DMS53 treated with DMSO at 0.1 percent for 48 hours (cell line): ENCODE measurements around the gene FN3KRP.

Experiments
- DNase-seq: peaks from one replicate; lab custom pipeline; 2025; ENCODE audit not compliant: unreplicated experiment; lab: John Stamatoyannopoulos, UW

Gene FN3KRP

DNA sequence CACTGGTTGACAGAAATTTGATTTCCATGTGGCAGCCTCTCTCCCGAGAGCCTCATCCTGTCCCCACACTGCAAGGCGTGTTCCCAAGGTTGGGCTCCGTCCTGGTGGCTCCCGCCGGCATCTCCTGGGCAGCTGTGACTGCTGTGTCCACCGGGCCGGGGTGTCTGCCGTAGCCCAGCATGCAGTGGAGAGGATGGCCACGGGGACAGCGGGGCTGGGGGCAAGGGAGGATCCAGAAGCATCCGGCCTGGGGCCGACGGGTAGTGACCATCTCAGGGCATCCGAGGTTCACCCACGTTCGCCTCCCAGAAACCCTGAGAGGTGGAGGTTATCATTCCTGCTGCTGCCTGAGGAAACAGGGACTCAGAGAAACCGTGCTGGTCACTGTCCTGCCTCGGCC lies 10.8 kb upstream of the FN3KRP start:
- no peak for DNase-seq

DNA sequence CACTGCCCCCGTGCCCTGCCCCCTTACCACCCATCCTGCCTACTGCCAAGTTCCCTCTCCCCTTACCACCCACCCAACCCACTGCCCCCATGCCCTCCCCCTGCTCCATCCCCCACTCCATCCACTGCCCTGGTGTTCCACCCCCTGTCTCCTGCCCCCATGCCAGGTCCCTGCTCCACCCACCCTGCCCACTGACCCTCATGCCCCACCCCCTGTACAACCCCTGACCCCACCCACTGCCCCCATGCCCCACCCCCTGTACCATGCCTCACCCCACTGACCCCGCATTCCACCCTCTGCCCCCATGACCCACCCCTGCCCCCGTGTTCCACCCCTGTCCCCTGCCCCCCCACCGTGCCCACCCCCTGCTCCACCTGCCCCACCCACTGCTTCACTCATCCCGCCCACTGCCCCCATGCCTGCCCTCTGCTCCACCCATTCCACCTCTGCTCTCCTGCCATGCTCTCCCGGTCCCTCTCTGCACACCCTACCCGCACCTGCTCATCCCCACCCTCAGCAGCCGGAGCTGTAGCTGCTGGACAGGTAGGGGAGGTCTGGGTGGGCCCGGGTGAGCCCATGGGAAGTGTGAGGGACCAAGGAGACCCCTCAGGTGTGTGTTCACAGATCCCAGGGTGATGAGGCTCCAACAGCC lies 7.4 kb upstream of the FN3KRP start:
- DNase-seq = no peak

DNA sequence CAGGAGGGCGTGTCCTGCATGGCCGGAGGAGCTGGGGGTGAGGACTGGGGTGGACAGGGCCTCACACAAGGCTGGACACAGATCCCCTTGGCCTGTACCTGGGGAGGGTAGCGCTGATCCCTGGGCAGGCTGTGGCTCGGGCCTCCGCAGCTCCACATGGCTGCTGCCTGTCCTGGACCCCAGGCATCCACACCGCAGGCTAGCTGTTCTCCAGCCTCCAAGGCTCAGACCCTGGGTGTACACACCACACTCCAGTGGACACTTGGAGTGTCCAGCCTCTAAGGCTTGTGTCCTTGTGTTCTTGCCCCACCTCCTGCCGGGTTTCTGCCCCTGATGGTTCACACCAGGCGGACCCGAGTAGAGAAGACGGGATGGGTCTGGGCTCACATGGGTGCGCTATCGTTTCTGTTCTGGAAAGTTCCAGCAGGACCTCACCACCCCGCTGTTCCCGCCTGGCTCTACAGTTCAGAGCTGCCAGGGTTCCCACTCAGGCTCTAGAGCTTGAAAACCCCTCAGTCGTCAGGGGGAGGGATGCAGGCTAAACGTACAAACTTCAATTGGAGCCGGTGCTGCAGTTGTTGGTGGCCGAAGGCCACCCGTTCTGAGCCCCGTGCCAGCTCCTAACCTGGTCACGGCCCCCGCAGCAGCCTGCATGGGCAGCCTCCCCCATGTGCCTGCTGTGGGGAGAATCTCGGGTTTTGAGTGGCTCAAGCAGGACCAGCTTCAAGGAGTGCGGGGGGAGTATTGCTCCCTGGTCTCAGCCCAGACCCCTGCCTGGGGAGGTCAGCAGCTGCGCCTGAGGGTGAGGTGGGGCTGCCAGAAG lies 6.6 kb upstream of the FN3KRP start:
- DNase-seq = no peak

DNA sequence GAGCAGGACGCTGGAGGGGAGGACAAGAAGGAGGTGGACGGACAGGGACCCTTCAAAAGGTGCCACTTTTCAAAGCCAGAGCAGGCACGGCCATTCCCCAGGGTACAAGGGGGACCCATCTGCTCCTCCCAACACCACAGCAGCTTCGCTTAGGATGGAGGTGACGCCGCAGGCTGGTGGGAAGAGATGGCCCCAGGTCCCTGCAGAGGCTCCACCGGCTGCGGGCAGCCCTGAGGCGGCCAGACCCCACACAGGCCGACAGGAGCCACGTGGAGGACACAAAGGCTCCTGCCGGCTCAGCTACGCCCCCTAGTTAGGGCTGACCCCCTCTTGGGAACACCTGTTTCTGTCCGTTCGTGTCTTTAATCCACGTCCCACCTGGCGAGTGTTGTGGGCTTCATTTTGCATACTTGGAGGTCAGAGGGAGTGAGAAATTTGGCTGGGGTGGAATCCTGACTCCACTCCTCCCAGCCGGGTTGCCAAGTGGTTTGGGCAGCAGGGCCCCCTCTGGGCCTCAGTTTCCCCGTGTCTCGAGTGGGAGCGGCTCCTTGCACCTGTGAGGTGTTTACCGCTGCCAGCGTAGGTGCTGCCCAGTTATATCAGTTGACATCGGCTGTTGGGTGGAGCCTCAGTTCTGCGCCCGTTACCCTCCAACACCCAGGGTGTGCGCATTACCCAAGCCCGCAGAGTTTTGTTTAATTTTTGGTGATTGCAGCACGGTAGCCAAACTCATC lies 5.8 kb upstream of the FN3KRP start:
- no peak for DNase-seq

DNA sequence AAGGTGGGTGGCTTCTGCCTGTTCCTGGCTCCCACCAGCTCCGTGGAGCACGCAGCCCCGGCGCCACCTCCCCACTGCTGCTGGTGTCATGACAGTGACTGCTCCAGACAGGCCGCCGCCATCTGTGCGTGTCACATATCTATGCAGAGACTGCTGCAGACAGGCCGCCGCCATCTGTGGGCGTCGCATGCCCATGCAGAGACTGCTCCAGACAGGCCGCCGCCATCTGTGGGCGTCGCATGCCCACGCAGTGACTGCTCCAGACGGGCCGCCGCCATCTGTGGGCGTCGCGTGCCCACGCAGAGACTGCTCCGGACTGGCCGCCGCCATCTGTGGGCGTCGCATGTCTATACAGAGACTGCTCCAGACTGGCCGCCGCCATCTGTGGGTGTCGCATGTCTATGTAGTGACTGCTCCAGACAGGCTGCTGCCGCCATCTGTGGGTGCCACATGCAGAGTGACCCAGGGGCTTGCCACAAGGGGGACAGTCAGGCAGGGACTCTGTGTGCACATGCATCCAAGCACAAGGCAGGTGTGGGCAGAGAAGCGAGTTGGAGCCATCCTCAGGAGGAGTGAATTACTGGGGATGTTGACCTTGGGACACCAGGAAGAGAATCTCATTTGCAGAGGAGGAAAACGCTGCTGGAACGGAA lies 3.3 kb upstream of the FN3KRP start:
- no peak for DNase-seq

DNA sequence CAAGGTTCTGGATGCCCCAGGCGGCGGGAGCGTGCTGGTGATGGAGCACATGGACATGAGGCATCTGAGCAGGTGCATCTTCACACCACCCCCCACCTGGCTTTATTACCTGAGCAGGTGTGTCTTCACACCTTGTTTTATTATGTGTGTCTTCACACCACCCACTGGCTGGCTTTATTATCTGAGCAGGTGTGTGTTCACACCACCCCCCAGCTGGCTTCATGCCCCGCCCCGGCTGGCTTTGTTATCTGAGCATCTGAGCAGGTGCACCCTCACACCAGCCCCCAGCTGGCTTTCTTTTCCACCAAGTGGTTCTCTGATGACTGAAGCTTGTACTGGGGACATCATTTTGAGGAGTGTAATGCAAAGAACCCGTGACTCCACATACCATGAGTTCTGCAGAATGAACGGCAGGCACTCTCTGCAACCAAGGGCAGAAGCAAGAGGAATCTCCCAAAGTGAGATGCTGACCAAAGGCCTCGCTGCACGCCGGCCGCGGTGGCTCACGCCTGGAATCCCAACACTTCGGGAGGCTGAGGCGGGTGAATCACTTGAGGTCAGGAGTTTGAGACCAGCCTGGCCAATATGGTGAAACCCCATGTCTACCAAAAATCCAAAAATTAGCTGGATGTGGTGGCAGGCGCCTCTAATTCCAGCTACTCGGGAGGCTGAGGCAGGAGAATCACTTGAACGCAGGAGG lies 2.6 kb downstream of the FN3KRP start:
- peak; percentile 23 for DNase-seq

DNA sequence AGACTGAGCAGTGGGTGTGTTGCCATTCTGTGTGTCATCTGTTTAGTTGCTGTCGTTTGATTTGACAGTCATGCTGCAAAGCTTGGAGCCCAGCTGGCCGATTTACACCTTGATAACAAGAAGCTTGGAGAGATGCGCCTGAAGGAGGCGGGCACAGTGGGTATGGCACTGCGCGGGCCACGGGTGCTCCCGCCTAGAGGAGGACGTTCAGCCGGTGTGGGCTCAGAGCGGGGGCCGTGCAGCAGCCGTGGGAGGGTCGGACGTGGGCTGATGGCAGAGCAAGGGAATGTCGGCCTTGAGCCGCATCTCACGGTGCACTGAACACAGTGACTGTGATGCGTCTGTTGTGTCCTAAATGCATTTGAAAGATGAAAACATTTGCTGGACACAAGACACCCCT lies 3.7 kb downstream of the FN3KRP start:
- DNase-seq = no peak

DNA sequence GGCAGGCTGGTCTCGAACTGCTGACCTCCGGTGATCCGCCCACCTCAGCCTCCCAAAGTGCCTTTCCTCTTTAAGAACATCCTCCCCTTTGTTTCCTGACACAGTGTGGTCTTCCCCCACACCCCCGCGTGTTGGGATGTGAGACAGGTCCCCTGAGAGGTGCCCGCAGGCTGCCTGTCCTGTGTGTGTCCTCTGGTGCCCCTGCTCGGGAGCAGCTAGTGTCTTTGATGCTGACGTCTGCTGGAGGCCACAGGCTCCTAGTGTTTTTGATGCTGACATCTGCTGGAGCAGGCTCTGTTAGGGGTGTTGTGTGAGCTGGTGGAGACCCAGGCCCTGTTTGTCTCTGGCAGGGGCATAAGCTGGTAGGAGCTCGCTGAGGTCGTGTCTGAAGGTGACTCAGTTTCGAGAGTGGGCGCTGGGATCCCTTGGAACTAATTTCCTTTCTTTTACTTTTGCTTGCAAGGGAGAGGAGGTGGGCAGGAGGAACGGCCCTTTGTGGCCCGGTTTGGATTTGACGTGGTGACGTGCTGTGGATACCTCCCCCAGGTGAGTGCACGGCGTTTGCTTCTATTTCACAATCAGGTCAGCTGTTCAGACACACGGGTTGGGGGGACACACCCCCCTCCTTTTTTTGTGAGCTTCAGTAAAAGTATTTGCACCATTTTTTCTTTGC lies 6.0 kb downstream of the FN3KRP start:
- no peak for DNase-seq

DNA sequence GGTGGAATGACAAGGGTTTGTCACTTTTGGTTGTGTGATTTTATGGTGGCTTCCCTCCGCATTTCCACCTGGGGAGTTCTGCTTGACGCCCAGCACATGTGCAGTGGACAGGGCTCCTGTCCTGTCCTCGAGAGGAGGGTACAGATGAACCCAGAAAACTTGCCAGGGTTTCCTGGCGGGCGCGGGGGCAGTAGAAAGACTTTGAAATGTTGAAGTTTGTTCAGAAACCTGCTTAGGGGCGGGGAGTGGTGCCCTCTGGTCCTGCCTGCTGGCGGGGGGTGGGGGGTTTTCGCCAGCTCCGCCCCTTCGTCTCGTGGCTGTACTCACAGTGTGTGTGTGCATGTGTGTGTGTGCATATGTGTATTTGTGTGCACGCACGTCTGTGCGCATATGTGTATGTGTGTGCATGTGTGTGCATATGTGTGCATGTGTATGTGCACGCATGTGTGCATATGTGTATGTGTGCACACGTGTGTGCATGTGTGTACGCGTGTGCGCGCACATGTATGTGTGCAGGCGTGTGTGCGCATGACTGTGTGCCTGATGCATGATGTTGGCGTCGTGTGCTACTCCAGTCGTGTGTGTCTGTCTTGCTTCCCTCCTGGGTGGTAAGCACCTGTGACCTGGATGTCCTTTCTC lies 6.8 kb downstream of the FN3KRP start:
- DNase-seq = no peak

DNA sequence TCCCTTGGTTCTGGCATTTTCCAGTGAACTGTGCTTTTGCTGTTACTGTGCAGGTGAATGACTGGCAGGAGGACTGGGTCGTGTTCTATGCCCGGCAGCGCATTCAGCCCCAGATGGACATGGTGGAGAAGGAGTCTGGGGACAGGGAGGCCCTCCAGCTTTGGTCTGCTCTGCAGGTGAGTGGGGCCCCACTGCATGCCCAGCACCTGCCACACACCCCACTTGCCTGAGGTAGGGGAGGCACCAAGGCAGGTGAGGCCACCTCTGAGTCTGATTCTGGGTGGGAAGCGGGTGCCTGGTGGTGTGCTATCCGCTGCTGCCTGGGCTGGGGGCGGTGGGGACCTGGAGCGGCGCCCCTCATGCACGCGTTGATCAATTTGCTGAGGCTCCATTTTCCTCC lies 9.9 kb downstream of the FN3KRP start:
- DNase-seq = no peak

DNA sequence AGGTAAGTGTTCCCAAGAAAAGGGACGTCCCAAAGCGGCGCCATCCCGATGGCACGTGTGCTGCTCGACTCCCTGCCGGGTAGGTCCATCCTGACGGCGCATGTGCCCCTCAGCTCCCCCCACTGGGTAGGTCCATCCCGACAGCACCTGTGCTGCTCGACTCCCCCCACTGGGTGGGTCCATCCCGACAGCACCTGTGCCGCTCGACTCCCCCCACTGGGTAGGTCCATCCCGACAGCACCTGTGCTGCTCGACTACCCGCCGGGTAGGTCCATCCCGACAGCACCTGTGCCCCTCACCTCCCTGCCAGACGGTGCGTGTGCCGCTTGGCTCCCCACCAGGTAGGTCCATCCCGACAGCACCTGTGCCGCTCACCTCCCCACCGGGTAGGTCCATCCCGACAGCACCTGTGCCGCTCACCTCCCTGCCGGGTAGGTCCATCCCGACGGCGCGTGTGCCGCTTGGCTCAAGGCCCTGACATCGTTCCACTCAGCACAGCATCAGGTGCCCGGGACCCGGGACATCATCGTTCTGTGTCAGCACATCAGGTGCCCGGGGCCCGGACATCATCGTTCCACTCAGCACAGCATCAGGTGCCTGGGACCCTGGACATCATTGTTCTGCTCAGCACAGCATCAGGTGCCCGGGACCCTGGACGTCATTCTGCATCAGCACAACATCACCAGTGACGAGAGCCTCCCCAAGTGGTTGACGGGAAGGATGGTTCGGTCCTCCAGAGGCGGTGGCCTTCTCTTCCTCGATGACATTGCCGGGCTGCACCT lies 13.2 kb downstream of the FN3KRP start:
- no peak for DNase-seq

DNA sequence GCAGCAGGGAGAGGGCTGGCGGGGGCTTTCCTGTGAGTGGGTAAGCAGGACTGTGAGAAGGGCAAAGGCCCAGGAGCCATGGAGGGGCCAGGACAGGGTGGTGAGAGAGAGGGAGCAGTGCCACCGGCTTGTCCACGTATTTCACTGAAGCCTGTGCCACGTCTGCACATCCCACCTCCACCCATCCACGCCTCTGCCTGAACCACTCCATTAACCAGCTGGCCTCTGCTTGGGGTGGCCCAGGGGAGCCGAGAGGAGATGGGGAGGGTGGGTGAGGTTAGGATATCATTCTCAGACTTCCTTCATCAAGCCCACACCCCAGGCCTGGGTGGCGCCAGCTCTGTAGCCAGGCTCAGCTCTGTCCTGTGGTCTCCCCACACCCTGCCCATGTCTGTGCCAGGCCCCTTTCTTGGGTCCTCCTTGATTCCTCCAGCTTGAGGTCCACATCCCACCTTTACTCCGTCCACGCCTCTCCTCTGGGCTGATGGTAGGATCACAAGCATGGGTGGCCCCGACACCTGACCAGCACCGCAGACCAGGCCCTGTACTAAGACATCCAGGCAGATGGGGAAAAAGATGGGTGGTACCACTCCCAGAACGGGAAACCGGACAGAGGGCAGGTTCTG lies 15.7 kb downstream of the FN3KRP start:
- DNase-seq = no peak

DNA sequence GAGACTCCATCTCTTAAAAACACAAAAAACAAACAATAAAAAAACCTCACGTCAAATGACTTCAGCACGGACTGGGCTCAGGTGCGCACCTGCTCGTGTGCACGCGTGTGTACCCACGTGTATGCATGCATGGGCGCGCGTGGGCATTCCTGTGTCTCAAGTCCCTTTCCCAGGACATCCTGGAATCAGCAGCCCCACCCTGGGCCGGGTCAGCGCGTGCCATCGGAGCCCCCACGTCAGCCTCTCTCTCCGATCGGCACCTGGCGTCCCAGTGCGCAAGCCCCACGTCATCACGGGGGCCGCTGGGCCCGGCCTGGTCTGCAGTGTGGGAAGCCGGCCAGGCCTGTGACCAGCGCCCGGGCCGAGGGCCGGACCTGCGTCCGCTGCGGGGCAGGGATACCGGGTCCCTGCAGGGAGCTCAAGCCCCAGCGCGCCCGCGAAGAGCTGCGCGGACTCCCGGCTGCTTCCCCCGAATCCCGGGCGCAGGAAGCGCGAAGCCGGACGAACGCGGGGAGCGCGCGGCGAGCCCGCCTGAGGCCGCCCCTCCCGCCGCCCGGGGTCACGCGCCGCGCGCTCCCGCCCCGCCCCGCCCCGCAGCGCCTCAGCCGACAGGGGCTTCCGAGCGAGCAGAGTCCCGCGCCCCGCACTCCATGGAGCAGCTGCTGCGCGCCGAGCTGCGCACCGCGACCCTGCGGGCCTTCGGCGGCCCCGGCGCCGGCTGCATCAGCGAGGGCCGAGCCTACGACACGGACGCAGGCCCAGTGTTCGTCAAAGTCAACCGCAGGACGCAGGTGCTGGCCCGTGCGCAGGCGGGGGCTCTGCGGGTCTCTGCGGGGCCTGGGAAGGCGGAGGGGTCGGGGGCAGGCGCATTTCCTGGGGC lies 18.7 kb downstream of the FN3KRP start, which contains the start of gene FN3K:
TSS of gene FN3K (plus strand) at position 629 of the 880 bp plus-strand sequence. CDS start at position 651, 22 bp downstream.
- peak; percentile 58 for DNase-seq

DNA sequence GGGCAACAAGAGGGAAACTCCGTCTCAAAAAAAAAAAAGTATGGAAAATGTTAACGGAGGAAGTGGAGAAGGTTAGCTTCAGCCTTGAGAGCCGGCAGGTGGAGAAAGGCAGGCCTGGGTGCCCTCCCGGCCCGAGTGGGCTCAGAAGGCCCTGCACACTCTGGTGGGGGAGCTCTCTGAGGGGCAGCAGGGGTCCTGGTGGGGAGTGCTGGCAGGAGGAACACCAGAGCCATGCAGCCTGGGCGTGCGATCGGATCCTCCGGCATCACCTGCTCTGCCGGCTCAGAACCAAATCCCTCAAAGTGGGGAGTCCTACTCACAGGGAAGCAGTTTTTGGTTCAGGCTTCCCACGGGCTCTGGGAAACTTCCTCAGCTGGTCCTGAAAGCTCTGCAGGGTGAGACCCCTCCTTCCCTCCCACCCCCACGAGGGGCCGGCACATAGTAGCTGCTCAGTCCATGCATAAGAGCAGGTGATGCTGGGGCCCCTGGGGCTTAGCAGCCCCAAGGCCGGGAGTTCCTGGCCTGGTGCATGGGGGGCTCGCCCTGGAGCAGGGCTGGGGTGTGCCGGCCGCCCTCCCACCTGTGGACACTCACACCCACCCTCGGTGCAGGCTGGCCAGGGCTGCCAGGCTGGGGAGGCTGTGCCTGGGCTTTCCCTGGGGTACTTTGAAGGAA lies 20.1 kb downstream of the FN3KRP start:
- DNase-seq = no peak

DNA sequence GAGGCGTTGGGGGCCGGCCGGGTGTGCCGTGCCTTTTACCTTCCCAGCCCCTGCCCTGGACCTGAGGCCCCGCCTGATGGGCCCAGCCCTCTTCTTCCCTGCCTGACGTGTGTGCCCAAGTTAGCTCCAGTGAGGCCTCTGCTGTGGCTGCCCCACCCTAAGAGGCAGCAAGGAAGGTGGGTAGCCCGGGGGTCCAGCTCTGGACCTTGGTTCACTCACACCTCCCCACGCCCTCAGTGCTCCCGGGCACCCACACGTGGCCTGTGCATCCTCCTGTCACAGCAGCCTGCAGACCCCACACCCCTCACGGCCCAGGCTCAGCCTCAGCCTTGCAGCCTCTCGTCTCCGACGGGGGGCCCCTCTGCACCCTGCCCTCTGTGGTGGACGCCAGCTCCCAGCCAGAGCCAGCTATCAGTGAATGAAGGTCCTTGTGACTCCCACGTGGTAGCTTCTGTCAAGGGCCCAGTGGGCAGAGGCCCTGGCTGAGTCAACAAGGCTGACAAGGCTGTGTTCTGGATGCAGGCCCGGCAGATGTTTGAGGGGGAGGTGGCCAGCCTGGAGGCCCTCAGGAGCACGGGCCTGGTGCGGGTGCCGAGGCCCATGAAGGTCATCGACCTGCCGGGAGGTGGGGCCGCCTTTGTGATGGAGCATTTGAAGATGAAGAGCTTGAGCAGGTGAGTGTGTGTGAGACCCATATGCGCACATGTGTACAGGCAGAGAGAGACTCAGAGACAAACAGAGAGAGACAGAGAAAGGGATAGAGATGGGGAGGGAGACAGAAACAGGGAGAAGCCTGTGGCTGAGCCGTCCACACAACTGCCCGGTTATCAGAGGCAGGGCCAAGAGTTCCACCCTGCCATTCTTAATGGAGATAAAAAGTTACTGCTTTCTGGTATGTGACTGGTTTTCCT lies 21.7 kb downstream of the FN3KRP start:
- DNase-seq = peak; percentile 34
